GM13977 (cell line): ENCODE results near the gene HOOK2.

Experiments
- DNase-seq: peaks from one replicate; pipeline ENCODE4 v3.0.0; 2012; ENCODE audit warnings: low spot score
- CTCF ChIP-seq: IDR thresholded peaks from 2 replicates; pipeline ENCODE4 v1.5.1; 2012; ENCODE audit warnings: mild to moderate bottlenecking, control low read depth; ENCODE audit not compliant: insufficient read depth; ENCODE audit errors: extremely low read depth, missing control alignments
- in situ Hi-C: fragments of 300-500 bp; cut with MboI; formaldehyde crosslinking; loops from one replicate; pipeline ENCODE4 v1.12.0; 2022; ENCODE audit warnings: low sequenced_read_pairs, low pct_unique_long_range_greater_than_20kb, mixed read lengths, inconsistent platforms; ENCODE audit not compliant: unreplicated experiment

Gene HOOK2

GRCh38 chr19:12788042-12788681 is 12.8 kb upstream of the HOOK2 start:
- DNase-seq, result no peak
- TF ChIP-seq CTCF, result no peak
- in situ Hi-C loops, result no loop called here

GRCh38 chr19:12787458-12787857 is 12.1 kb upstream of the HOOK2 start:
- DNase-seq, result no peak
- in situ Hi-C loops, result no loop called here
- no peak for TF ChIP-seq CTCF

- no peak for TF ChIP-seq CTCF
- in situ Hi-C loops, result no loop called here
Measured at GRCh38 chr19:12786952-12787351, 11.6 kb upstream of the HOOK2 start.

GRCh38 chr19:12786141-12786870 is 11.0 kb upstream of the HOOK2 start:
- in situ Hi-C loops, result no loop called here
- DNase-seq, result no peak
- TF ChIP-seq CTCF, result no peak

More at GRCh38 chr19:12786952-12787351, 11.6 kb upstream of the HOOK2 start:
- DNase-seq, result no peak

GRCh38 chr19:12785431-12786031 is 10.2 kb upstream of the HOOK2 start:
- DNase-seq, result no peak
- TF ChIP-seq CTCF, result no peak
- in situ Hi-C loops, result no loop called here

GRCh38 chr19:12784871-12785430 is 9.6 kb upstream of the HOOK2 start:
- in situ Hi-C loops, result no loop called here
- no peak for TF ChIP-seq CTCF
- DNase-seq, result no peak
